HUES64 (cell line): Measurements from ENCODE around the gene MYH6.
"Not testable (repeated sequence)": the region's sequence is repeated elsewhere in the genome, so short reads cannot be mapped to it uniquely, and the experiment has no call there.

Experiments
- H3K27ac ChIP-seq: 2 replicates; pipeline ENCODE4 v1.7.0; 2013; ENCODE audit warnings: low read depth, low read length, inconsistent platforms
- H3K27me3 ChIP-seq: 2 replicates; pipeline ENCODE4 v1.6.1; 2013; ENCODE audit warnings: mild to moderate bottlenecking, low read length; ENCODE audit not compliant: insufficient read depth
- H3K36me3 ChIP-seq: 2 replicates; pipeline ENCODE4 v1.6.1; 2013; ENCODE audit warnings: mild to moderate bottlenecking, low read length; ENCODE audit not compliant: insufficient read depth
- H3K4me1 ChIP-seq: 2 replicates; pipeline ENCODE4 v1.6.1; 2013; ENCODE audit warnings: mild to moderate bottlenecking, low read length, moderate library complexity; ENCODE audit not compliant: insufficient read depth
- H3K4me3 ChIP-seq: 2 replicates; pipeline ENCODE4 v1.5.1; 2013; ENCODE audit warnings: mild to moderate bottlenecking, low read length, moderate library complexity
- H3K9ac ChIP-seq: 2 replicates; pipeline ENCODE4 v1.6.1; 2013; ENCODE audit warnings: mild to moderate bottlenecking, low read depth, low read length
- H3K9me3 ChIP-seq: 2 replicates; pipeline ENCODE4 v1.6.1; 2013; ENCODE audit warnings: low read depth, low read length; ENCODE audit not compliant: insufficient read depth
- WGBS: fragments of 150-250, 120-280 bp; methylation state at CpG from one replicate; pipeline ENCODE4 v1.1.7; 2013; ENCODE audit warnings: missing lambda C conversion rate; 5-methylcytosine and 5-hydroxymethylcytosine counted together

MYH6 gene

GRCh38 chr14:23423657-23424056 lies 15.6 kb upstream of the MYH6 start:
- peaks cover 7% of the 10 kb centered on the region; the same call in 1 of the 2 replicates for H3K27me3 ChIP-seq
- H3K9ac ChIP-seq: no peak overlapping the region
- no peak overlapping the region for H3K27ac ChIP-seq
- WGBS: 92% methylated on average over 6 of the region's 6 CpGs
- H3K4me1 ChIP-seq: no peaks in the 10 kb centered on the region
- no peaks in the 10 kb centered on the region for H3K9me3 ChIP-seq
- no peak overlapping the region for H3K4me3 ChIP-seq
- H3K36me3 ChIP-seq: no peaks in the 10 kb centered on the region

GRCh38 chr14:23421594-23421993 lies 13.5 kb upstream of the MYH6 start:
- Histone ChIP-seq H3K27ac (no peak overlapping the region), H3K4me1 (no peaks in the 10 kb centered on the region), H3K9me3 (no peaks in the 10 kb centered on the region), H3K27me3 (peaks cover 3% of the 10 kb centered on the region; the same call in 1 of the 2 replicates), H3K9ac (no peak overlapping the region), H3K36me3 (no peaks in the 10 kb centered on the region), H3K4me3 (no peak overlapping the region)

GRCh38 chr14:23419646-23420045 lies 11.6 kb upstream of the MYH6 start:
- not testable (repeated sequence) for H3K4me1 ChIP-seq, H3K9ac ChIP-seq, H3K9me3 ChIP-seq, H3K36me3 ChIP-seq, H3K4me3 ChIP-seq, H3K27ac ChIP-seq, H3K27me3 ChIP-seq
- 83% methylated on average over 2 of the region's 17 CpGs for WGBS

GRCh38 chr14:23418021-23418420 lies 9.9 kb upstream of the MYH6 start:
- Histone ChIP-seq H3K36me3 (no peaks in the 10 kb centered on the region), H3K4me3 (no peak overlapping the region), H3K4me1 (no peaks in the 10 kb centered on the region), H3K27me3 (peaks cover 3% of the 10 kb centered on the region; the same call in 1 of the 2 replicates), H3K9ac (no peak overlapping the region), H3K9me3 (no peaks in the 10 kb centered on the region), H3K27ac (no peak overlapping the region)
- WGBS: 95% methylated on average over 21 of the region's 21 CpGs

GRCh38 chr14:23417269-23417668 lies 9.2 kb upstream of the MYH6 start:
- H3K27ac ChIP-seq, H3K4me1 ChIP-seq, H3K9ac ChIP-seq, H3K9me3 ChIP-seq, H3K4me3 ChIP-seq, H3K36me3 ChIP-seq, H3K27me3 ChIP-seq: not testable (repeated sequence)
- WGBS: 95% methylated on average over 12 of the region's 12 CpGs

- 94% methylated on average over 11 of the region's 11 CpGs for WGBS
- no peak overlapping the region for H3K4me3 ChIP-seq
- H3K36me3 ChIP-seq: no peaks in the 10 kb centered on the region
- no peaks in the 10 kb centered on the region for H3K9me3 ChIP-seq
- H3K4me1 ChIP-seq: no peaks in the 10 kb centered on the region
- no peak overlapping the region for H3K9ac ChIP-seq
- H3K27ac ChIP-seq: no peak overlapping the region
- H3K27me3 ChIP-seq: peaks cover 3% of the 10 kb centered on the region; the same call in 1 of the 2 replicates
Observed at GRCh38 chr14:23416801-23417200, 8.7 kb upstream of the MYH6 start.

GRCh38 chr14:23415821-23416778 lies 8.0 kb upstream of the MYH6 start:
- 87% methylated on average over 21 of the region's 21 CpGs for WGBS
- Histone ChIP-seq H3K9ac (no peak overlapping the region), H3K27ac (no peak overlapping the region), H3K36me3 (no peaks in the 10 kb centered on the region), H3K27me3 (peaks cover 3% of the 10 kb centered on the region; the same call in 1 of the 2 replicates), H3K4me1 (no peaks in the 10 kb centered on the region), H3K4me3 (no peak overlapping the region), H3K9me3 (no peaks in the 10 kb centered on the region)

- Histone ChIP-seq H3K9ac (no peak overlapping the region), H3K4me1 (no peaks in the 10 kb centered on the region), H3K4me3 (no peak overlapping the region), H3K27ac (no peak overlapping the region), H3K27me3 (peaks cover 3% of the 10 kb centered on the region; the same call in 1 of the 2 replicates), H3K36me3 (no peaks in the 10 kb centered on the region), H3K9me3 (no peaks in the 10 kb centered on the region)
- 96% methylated on average over 39 of the region's 39 CpGs for WGBS
Observed at GRCh38 chr14:23414906-23415820, 7.1 kb upstream of the MYH6 start.

GRCh38 chr14:23414254-23414653 lies 6.2 kb upstream of the MYH6 start:
- WGBS: 94% methylated on average over 3 of the region's 3 CpGs
- Histone ChIP-seq H3K27me3 (peaks cover 3% of the 10 kb centered on the region; the same call in 1 of the 2 replicates), H3K9ac (no peak overlapping the region)

GRCh38 chr14:23413681-23414080 lies 5.6 kb upstream of the MYH6 start:
- 94% methylated on average over 16 of the region's 16 CpGs for WGBS
- H3K4me3 ChIP-seq: no peak overlapping the region
- no peak overlapping the region for H3K9ac ChIP-seq
- H3K9me3 ChIP-seq: no peaks in the 10 kb centered on the region
- H3K27me3 ChIP-seq: no peaks in the 10 kb centered on the region
- H3K36me3 ChIP-seq: no peaks in the 10 kb centered on the region
- no peak overlapping the region for H3K27ac ChIP-seq
- no peaks in the 10 kb centered on the region for H3K4me1 ChIP-seq

More at GRCh38 chr14:23414254-23414653, 6.2 kb upstream of the MYH6 start:
- Histone ChIP-seq H3K9me3 (no peaks in the 10 kb centered on the region), H3K27ac (no peak overlapping the region), H3K4me1 (no peaks in the 10 kb centered on the region), H3K4me3 (no peak overlapping the region), H3K36me3 (no peaks in the 10 kb centered on the region)
